ENCODE data around the gene MYNN.
A peak's percentile ranks its signal among the peaks of the same experiment; 100 is the strongest.
"Not testable (repeated sequence)": the region's sequence is repeated elsewhere in the genome, so short reads cannot be mapped to it uniquely, and the experiment has no call there.

MYNN gene

DNA sequence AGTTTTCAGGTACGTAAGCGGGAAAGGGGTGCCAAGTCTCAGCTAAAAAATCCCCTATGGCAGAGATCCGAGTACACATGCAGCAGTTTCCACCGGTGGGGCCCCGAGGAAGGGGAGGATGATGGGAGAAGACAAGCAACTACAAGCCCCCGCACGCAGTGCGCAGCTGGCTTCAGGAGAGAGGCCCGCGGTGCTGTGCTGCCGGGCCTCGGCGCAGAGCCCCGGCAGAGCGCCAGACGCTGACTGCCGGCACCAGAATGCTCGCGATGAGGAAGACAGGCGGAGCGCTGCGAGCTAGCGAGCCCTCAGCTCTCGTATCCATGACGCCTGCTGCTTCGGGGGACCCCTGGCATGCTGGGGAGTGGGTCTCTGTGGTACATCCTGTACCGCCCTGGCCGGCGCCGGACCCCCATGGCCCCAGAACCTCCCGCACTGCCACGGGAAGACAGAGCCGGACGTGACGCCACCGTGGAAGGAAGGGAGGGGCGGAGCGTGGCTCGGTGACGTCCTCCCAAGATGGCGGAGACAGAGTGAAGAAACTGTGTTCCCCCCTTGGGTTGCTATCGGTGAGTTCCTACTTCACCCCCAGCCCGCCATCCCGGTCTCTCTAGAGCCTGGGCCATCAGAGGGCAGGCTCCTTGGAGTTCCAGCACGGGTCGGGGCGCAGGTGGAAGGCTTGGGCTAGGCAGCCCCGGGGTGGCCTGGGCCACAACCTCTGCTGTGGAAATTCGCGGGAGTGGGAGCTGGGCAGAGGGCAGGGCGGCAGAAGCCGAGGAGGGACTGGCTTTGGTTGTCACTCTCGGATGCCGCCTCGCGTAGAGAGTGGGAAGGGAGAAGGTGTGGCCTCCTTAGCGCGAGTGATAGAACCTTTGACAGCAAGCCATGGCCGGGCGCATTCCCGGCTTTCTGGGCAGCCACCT, at the start of gene MYNN:
Gene MYNN (plus strand): TSS at position 500 of the 920 bp plus-strand sequence. CDS start 900 bp downstream, outside the sequence.
- peak; percentile 86 to 88 (median 88) for DNase-seq (ENCODE audit: low read depth in 3 of 3)

DNA sequence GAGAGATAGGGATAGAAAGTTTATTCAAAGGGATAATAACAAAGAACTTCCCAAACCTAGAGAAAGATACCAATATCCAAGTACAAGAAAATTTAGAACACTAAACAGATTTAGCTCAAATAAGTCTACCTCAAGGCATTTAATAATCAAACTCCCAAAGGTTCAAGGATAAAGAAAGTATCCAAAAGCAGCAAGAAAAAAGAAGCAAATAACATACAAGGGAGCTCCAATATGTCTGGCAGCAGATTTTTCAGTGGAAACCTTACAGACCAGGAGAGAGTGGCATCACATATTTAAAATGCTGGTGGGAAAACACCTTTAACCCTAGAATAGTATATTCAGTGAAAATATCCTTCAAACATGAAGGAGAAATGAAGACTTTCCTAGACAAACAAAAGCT, 41.3 kb upstream of the MYNN start:
- DNase-seq (ENCODE audit: low read depth in 3 of 3) = not testable (repeated sequence)

DNA sequence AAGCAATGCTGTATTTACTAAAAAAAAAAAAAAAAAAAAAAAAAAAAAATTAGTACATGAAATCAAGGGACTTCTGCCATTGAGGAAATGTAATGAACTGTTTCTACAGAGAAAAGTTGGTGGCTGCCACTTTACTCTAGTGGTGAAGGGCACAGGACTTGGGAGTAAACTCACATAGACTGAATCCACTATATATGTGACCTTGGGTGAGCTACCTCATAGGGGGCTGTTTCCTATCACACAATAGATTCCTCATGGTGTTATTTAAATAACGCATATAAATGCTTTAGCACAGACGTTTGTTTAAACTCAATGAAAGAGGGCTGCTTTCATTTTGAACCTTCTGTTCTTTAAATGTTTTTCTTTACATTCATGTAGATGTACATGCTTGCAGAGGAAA, 34.1 kb upstream of the MYNN start:
- no peak for DNase-seq (ENCODE audit: low read depth in 3 of 3)

DNA sequence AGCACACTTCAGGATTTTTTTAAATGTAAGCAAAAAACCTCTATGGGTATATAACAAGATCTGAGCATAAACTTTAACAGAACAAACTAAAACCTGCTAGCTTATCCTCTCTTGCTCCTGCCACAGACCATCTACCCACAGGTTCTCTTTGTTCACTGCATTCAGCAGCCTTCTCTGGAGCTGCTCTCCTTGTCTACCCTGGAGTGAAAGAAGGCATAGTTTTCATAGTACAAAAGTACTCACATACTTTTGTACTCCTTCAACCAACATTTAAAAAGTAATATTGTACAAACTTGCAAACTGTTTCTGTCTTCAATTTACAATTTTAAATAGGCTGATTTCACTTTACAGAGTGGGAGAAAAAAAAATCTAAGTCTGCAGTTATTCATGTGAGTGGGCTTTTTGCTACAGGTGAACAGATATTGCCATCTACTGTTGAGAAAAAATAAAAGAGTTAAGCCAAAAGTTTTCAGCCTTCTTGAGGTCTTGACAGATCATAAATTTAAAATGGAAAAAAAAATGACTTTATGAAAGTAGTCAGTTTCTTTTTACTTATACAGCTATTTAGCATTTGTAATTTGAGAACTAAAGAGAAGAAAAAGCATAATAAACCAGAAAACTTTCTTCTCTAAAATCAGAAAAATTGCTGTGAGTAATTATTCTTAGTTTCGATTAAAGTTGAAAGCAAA, 28.7 kb upstream of the MYNN start:
- DNase-seq (ENCODE audit: low read depth in 3 of 3) = no peak

DNA sequence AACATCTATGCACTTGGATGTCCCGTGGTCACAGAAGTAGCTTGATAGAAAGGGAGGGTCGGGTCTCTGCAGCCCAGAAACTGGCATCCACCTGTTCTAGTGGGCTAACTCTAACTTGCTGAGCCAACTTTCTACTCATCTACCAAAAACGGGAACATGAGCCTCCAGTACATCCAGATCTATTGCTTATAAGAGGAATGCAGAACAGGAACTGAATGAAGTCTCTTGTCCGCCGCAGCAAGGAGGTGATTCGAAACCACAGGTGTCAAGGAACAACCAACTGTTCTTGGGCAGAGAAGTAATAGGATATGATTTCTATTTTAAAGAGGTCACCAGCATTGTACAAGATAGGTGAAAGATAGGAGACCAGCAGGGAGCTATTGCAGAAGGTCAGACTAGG, 26.3 kb upstream of the MYNN start:
- DNase-seq (ENCODE audit: low read depth in 3 of 3) = no peak

DNA sequence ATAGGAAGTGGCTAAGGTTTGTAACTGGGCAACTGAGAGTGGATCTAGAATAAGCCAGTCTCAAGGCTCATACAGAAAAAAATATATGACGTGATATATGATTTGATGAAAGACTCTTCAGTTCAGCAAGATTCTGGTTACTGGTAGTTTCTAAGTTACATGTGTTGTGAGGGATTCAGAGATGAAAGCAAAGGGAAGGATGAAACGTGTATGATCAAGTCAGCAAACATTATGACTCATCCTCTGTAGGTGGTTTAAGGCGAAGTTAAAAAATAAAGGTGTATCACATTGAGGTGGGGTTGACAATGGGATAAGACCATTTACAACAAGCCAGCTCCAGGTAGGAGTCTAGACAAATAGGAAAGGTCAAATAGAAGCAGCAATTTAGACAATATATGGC, 24.5 kb upstream of the MYNN start:
- no peak for DNase-seq (ENCODE audit: low read depth in 3 of 3)

DNA sequence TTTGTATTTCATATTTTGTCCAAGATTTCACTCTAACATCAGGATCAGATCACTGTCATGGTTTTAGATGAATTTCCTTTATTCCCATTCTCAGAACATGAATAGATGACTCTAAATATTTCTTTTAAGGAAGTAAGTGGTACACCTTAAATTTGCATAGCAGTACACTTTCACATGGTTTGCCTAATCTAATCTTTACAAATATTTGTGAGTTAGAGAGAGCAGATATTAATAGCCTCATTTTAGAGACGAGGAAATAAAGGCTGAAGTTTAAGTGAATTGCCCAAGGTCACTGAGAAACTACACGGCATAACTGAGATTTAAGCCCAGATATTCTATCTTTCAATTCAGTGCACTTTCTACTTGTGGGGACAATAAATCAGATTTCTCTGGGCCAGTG, 22.5 kb upstream of the MYNN start:
- DNase-seq (ENCODE audit: low read depth in 3 of 3) = no peak

DNA sequence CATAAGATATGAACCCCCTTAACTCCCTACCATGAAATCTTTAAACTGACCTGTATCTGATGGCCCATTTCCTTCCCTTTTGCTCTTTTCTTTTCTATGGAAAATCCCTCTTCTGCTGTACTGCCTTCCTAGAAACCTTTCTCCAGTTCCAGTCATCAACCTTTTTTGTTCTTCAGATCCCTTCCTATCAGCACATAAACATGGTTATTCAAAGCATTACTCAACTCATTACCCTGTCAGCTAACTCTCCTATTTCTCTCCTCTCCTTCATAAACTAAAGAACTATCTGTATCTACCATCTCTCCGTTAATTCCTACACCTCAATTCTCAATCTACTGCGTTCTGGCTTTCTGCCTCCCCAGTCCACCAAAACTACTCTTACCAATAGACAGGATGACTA, 21.3 kb upstream of the MYNN start:
- DNase-seq (ENCODE audit: low read depth in 3 of 3) = no peak

DNA sequence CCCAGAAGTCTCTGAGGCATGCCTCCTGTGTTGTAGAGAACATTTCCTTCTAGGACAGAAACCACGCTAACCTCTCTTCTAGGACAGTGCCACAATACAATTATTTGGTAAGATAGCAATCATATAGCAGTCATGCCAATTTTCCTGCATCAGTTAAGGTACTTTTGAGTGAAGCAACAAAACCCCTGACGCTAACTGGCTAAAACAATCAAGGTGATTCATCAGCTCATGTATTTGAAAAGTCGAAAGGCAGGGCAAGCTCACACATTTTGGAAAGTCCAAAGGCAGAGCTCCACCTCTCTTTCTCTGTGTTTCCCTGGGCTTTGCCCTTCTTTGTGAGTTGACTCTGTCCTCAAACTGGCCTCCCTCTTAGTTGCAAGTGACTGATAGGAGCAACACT, 18.5 kb upstream of the MYNN start:
- DNase-seq (ENCODE audit: low read depth in 3 of 3) = no peak

DNA sequence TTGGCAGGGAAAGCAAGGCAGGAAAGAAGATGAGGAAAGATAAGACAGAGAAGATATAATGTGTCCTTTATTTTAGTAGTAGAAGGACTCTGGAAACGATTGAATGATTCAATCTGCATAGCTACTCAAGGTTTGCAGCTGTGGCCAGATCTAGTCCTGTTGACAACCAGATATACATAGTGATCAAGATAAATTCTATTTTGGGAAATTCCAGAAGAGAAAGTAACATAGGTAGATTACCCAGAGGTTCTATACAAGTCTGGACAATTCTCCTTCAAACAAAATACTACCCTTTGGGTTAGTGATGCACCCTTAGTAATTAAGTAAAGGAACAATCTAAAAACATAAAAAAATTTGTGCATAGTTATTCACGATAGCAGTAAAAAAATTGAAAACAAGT, 17.7 kb upstream of the MYNN start:
- DNase-seq (ENCODE audit: low read depth in 3 of 3) = no peak

DNA sequence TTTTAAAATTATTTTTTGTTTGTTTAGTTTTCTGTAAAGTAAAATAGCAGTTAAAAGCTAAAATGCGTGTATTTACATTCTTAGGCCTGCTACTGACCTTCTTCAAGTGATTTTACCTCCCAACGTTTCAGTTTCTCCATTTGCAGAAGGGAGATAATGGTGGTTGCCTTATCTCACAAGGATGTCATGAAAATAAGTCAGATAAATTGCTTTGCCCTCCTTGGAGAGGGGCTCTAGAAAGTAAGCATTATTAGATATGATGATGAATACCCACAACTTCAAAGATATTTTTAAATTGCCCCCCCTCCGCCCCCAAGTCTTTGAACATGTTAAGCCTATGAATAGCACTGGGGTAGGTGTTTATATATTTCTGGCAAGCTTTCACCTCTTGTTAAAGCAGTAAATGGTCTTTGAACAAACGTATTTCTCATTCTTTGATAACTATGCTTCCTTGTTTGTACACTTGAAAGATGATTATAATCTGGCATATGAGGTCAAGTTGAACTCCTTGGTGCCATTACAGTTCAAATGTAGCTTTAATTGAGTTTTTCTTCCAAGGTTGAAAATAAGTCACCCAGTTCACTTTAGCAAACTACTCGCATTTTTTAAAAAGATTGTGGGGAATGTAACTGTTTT, 14.7 kb upstream of the MYNN start:
- DNase-seq (ENCODE audit: low read depth in 3 of 3) = no peak

DNA sequence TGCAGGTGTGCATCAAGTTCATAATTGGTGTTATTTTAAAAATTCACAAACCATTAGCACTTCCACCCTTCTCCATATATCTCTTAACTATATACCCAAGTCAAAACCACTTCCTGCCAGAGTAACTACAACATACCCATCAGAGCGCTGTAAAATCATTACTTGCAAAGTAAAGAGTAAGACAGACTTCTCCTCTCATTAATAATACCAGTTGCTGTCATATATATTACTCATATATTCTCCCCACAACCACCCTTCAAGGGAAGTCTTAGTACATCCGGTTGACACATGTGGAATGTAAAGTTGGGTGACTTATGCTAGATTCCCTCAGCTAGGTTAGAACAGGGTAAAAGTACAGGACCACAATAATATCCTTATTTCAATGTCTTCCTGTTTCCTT, 13.9 kb upstream of the MYNN start:
- no peak for DNase-seq (ENCODE audit: low read depth in 3 of 3)

DNA sequence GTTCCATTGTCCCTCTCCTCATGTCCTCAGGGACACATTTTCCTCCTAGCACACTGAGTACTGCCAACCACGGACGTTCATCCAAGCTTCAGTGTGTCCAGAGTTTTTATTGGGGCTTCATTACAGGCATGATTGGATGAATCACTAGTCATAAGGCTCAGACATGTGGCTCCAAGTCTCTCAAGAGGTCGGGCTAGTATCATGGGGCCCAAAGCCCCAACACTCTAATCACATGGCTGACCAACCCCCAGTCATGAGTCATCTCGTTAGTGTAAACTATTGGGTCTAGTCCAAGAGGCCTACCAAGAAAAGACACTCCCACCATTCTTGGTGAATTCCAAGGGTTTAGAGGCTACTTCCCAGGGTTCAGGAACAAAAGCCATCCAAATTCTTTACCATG, 12.7 kb upstream of the MYNN start:
- DNase-seq (ENCODE audit: low read depth in 3 of 3) = no peak

DNA sequence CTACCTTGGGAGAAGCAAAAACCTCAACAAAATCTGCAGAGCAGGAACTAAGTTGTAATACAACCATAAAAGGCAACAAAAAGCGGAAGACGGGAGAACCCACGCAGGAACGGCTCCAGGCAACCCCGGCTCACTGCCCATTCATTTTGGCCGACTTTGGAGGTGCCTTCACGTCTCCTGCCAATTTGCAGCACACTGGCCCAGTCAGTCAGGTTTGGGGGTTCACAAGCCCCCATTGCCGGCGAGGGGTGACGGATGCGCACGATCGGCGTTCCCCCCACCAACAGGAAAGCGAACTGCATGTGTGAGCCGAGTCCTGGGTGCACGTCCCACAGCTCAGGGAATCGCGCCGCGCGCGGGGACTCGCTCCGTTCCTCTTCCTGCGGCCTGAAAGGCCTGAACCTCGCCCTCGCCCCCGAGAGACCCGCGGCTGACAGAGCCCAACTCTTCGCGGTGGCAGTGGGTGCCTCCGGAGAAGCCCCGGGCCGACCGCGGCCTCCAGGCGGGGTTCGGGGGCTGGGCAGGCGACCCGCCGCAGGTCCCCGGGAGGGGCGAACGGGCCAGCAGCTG, 8.8 kb upstream of the MYNN start:
- peak; percentile 41 to 51 (median 42) for DNase-seq (ENCODE audit: low read depth in 3 of 3)

DNA sequence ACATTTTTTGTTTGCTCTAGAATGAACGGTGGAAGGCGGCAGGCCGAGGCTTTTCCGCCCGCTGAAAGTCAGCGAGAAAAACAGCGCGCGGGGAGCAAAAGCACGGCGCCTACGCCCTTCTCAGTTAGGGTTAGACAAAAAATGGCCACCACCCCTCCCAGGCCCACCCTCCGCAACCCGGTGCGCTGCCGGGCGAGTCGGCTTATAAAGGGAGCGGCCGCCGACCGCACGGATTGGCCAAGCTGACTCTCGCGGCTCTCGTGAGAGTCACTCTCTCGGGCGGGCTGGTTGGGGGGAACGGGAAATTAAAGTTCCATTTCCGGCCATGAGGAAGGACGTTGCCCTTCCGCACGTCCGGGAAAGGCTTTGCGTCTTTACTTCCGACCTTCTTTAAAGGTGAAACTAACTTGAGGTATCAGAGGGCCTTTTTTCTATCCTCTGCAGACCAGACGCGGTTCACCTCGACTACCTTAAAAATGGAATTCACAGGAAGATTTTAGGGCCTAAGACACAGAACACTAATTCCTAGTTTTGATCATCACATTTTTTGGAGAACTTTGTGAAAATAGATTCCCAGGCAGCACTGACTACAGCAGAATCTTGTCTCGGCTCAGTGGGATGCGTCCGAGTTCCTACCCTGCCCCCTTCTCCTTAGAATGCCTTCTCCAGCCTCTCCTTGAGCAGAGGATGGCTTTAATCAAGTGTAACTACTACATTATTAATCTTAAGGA, 8.1 kb upstream of the MYNN start, which contains the start of gene TERC:
Gene TERC (minus strand): TSS at position 179 of the 731 bp plus-strand sequence.
- DNase-seq (ENCODE audit: low read depth in 3 of 3) = peak; percentile 80 to 86 (median 81)

DNA sequence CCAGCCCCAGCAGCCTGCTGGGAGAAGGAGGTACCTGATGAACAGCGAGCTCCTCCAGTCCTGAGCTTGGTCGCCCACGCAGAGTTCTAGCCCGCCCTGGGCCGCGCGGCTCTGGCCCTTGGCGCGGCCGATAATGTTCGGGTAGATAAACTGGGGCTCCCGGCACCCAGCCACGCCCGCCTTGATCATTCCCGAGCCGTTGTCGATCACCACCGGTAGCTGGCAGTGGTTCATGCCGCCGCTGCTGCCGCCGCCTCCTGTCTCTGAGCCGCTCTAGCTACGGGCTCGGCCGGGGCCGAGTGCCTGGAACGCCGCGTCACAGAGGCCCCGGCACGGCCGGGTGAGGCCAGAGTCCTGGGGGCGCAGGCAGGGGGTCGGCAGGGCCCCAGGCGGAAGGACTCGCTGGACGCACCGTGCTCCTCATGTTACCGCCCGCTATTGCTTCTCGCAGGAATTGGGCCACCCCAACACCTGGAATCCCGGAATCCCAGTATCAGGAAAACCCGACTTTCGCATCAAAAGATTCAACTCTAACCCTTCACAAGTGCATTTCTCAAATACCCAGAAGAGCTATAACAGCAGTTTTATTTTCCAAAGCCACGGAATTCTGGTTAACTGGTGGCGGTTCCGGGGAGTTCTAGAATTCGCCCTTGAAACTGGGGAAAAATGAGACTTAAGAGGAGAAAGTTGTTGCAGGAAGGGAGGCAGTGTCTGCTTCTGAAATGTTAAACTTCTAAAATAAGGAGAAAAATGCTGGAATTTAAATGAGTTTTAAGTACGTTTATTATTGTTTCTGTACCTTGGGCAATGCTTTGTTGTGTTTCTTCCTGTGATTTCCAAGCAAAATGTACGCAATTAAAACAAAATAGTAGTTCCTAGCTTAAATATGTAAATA, 3.7 kb upstream of the MYNN start, which contains the start of gene ACTRT3:
Gene ACTRT3 (minus strand): TSS at position 275 of the 895 bp plus-strand sequence. CDS start 41 bp downstream, at position 234.
- DNase-seq (ENCODE audit: low read depth in 3 of 3) = peak; percentile 37 to 44 (median 38)

DNA sequence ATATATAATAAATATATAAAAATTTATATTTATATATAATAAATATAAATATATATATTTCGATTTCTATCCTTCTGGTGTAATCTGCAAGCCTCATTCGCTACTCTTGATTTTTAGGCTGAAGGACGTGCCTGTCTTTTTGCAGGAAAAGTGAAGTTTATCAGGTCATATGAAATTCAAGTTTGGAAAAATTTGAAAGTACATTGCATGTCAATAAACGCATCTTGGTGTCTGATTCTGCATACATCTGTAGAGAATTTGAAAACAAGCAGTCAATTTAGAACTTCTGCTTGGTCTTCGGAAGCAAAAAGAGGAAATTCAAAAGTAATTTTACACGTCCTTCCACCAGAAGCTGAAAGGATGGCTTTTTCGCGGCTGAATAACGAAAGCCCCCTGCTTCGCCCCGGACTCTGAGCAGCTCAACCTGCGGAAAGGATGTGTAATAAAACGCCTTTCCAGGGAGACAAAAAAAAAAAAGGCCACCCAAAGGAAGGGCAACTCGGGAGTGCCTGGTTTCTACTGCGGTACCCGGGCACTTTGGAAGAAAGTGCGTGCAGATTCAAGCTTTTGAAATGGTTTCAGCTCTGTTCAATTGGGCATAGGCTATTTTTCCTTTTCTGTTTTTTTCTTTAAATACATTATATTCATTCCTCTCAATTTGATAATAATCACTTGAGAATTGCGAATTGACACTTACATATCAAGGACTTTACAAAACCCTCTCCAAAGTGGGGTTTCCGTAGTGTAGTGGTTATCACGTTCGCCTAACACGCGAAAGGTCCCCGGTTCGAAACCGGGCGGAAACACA, 1.5 kb upstream of the MYNN start:
- peak; percentile 18 to 36 (median 30) for DNase-seq (ENCODE audit: low read depth in 3 of 3)

DNA sequence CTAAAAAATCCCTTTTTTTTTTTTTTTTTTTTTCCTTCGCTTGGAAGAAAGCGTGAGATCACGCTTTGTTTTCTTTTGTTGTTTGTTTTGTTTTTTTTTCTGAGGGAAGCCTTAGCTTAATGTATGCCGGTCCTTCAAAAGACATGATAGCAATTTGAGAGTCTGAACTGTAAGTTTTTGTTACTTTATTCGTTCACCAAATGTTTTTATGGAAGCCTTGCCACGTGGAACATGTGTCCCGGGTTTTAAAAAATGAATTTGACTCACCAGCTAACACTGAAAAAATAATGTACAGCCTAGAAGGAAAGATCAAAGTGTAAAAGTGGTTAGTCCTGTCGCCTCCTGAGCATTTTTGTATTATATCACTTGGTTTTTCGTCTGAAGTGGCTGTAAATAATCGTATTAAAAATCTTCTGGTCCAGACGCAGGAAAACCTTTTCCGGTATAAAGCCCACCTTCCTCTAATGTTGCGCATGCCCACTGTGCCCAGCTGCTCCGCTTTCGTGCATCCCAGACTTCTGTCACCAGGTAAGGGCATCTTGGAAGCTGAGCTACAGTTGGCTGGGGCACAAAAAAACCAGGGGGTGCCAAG, 795 bp upstream of the MYNN start:
- peak in 1 of 3 experiments; percentile 37 for DNase-seq (ENCODE audit: low read depth in 3 of 3)

DNA sequence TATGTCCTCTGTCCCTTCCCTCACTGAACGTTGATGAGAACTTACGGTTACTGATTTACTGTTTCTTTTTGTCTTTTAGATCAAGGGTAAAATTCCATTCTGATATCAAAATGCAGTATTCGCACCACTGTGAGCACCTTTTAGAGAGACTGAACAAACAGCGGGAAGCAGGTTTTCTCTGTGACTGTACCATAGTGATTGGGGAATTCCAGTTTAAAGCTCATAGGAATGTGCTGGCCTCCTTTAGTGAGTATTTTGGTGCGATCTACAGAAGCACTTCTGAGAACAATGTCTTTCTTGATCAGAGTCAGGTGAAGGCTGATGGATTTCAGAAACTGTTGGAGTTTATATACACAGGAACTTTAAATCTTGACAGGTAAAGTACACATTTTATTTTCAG, 990 bp downstream of the MYNN start:
- no peak for DNase-seq (ENCODE audit: low read depth in 3 of 3)
